HG02798 (cell line): ENCODE data around the gene HIGD1C.
"Not testable (repeated sequence)": the region's sequence is repeated elsewhere in the genome, so short reads cannot be mapped to it uniquely, and the experiment has no call there.

ENCODE experiments used
- ATAC-seq: cut with Tn5 transposase; IDR thresholded peaks from one replicate; pipeline ENCODE4 v1.9.1; 2021; ENCODE audit warnings: mild to moderate bottlenecking; ENCODE audit not compliant: unreplicated experiment, poor library complexity

HIGD1C gene

DNA sequence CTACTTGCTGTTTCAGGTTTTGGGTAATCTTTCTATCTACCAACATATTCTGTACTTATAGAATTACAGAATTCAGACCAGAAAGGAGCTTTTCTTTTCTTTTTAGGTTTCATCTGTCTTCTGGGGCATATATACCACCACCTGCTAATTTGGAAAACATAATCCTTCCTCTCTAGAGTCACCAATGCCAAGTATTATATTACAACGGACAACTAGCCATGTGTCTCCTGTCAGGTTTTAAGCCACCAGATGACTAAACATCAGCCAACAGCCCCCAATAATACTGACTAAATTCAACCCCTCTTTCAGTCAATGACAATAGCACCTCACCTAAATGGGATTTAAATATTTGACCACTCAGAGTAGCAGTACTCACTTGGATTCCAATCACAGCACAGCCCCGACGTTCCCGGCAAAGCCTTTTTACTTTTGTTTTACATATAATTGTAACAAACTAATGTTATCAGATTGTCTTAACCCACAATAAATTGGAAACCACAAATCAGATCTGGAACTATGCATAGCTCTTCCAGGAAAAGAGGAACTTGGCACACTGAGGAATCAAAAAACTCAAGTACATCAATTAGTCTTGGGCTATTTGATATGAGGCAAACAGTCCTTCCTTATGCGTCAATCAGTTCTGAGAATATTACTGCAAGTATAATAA, 60.4 kb downstream of the HIGD1C start:
- ATAC-seq, result no peak

DNA sequence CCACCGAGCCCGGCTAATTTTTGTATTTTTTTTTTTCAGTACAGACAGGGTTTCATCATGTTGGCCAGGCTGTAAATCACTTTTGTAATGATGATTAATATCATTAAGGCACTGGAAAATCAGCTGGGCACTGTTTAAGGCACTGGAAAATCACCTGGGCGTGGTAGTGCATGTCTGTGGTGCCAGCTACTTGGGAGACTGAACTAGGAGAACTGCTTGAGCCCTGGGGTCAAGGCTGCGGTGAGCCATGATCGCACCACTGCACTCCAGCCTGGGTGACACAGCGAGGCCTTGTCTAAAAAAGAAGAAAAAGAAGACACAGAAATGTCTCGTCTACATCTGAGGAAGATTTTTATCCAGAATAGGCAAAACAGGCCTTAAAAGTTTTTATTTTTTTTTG, 61.1 kb downstream of the HIGD1C start:
- no peak for ATAC-seq

DNA sequence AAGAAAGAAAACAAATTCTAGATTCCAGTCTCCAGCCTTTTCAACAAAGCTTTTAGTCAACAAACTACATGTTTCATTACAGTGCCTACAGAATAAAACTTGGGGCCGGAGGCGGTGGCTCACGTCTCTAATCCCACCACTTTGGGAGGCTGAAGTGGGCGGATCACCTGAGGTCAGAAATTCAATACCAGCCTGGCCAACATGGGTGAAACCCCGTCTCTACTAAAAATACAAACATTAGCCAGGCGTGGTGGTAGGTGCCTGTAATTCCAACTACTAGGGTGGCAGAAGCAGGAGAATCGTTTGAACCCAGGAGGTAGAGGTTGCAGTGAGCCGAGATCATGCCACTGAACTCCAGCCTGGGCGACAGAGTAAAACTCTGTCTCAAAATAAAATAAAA, 62.1 kb downstream of the HIGD1C start:
- not testable (repeated sequence) for ATAC-seq

DNA sequence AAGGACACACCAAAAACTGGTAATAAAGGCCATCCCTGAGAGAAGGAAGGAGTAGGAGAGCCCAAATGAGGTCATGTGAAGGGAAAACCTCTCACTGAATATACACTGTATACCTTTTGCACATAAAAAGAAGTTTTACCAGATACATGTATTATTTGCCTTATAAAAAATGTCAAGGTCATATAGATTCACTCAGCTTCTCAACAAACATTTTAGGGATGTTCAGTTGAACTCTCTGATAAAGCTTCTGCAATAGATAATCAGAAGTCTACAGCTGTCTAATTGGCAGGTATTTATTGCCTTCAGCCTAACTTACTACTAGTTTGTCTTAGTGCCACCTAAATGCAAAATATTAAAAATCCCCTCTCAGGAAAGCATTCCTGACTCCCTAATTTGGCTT, 65.1 kb downstream of the HIGD1C start:
- no peak for ATAC-seq

DNA sequence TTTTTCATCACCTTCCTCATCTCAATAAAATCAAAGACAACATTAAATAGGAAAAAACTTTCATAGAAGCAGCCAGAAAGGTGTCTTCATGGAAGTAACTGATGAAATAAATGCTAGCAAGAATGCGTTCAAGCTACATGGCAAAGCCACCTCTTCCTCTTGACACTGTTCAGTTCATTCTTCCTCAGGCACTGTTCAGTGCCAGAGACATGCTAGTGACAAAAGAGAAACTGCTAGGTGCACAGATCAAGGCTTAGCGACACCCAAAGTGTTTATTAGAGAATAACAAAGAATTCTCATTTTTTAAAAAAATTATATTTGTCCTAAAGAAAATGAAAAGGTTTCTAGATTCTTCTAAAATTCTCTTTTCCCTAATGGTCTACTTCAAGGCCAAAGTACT, 66.6 kb downstream of the HIGD1C start:
- no peak for ATAC-seq

DNA sequence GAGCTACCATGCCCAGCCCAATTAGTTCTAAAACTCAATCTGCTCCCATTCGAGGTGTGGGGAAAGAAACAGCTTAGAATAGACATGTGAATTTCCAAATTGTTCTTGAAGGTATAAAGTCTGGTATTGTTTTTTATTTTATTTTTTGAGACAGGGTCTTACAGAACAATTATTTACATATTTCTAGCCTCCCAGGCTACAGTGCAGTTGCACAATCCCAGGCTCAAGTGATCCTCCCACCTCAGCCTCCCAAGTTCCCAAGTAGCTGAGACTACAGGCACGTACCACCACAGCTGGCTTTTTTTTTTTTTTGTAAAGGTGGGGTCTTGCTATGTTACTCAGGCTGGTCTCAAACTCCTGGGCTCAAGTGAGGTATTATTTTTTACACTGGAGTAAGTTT, 67.6 kb downstream of the HIGD1C start:
- ATAC-seq, result no peak
